HG03060 (cell line): ENCODE results near the gene NYNRIN.

Experiments used
- ATAC-seq: cut with Tn5 transposase; IDR thresholded peaks from one replicate; pipeline ENCODE4 v1.9.1; 2021; ENCODE audit warnings: low read depth, moderate number of reproducible peaks; ENCODE audit not compliant: unreplicated experiment

Gene NYNRIN

DNA sequence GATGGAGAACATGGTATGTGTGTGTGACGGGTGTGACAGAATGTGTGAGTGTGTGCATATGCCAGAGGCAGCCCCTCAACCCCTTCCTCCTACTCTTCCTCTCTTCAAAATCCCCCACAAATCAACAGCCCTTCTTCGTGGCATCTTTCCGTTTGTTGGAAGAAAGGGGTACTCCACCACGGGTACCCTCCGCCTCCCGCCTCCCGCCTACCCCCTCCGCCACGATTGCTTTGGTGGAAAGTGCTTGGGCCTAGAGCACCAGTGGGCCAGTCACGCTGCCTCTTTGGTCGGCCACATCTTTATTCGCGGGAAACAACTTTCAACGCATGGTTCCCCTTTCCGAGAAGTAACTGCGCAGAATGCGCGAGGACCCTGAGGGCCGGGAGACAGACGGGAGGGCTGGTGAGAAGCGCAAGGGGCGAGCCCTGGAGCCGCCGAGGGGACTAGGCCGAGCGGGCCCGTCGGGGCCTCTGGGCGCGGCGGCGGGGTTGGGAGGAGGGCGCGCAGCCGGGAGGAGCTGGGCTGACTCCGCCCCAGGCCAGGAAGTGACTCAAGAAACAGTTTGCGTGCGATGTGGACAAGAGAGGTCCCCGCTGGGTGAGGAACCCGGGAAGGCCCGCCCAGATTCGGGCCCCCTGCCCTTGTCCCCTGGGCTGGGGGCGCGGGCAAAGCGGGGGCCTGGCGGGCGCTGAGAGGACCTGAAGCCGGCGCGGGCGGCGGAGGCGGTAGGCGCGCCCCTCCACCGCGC, 30.8 kb downstream of the NYNRIN start, which contains the start of the genes CBLN3 and KHNYN:
Gene CBLN3 (minus strand): TSS at position 274 of the 748 bp plus-strand sequence. CDS start 614 bp downstream, outside the sequence.
Gene KHNYN (plus strand): TSS at position 560 of the 748 bp plus-strand sequence. CDS start 777 bp downstream, outside the sequence.
- ATAC-seq: peak; percentile 63

DNA sequence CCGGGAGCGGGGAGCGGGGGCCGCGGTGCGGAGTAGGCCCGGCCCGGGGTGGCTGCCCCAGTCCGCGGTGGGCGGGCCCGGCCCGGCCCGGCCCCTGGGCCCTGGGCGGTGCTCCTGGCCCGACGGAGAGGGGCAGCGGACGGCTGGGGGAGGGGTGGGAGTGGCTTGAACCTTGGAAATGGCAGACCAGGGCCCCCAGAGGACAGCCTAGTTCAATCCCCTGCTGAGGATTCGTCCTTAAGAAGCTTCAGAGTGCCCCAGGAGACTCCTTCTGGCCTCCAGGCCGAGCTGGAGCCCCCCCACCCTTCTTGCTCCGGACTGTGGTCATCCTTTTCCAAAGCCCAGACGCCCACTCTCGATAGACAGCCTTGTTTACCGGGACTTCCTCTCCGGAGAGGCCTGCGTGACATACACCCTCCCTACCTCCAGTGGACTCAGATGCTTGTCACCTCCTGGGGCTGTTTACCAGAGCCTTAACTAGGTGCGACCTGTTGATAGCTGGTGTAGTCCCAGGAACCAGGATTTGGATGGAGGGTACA, 31.4 kb downstream of the NYNRIN start:
- ATAC-seq: peak; percentile 15

DNA sequence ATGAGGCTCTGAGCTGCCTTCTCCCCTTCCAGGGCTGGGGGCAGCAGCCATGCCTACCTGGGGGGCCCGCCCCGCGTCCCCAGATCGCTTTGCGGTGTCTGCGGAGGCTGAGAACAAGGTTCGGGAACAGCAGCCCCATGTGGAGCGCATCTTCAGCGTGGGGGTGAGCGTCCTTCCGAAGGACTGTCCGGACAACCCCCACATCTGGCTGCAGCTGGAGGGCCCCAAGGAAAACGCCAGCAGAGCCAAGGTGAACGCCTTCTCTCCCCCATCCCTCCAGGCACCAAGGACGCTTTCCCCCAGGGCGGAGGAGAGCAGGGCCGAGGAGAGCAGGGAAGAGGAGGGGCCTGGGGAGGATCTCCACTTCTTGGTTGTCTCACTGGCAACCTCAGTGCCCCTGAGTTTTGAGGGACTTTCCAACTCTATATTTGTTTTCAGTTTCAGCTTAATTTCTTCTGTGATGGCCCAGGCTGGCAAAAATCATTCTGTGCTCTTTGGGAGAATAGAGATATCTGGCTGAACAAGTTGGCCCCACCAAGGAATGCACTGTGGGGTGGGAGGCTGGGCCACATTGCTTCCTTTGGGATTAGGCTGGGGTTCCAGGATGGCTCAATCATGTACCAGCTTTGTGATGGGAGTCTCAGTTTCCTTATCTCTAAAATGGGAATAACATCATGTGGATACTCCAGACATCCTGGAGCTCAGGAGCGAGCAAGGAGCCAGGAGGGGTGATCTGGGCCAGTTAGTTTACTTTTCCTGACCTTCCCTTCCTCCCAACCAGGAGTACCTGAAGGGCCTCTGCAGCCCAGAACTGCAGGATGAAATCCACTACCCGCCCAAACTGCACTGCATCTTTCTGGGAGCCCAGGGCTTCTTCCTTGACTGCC, 32.1 kb downstream of the NYNRIN start:
- ATAC-seq: no peak

DNA sequence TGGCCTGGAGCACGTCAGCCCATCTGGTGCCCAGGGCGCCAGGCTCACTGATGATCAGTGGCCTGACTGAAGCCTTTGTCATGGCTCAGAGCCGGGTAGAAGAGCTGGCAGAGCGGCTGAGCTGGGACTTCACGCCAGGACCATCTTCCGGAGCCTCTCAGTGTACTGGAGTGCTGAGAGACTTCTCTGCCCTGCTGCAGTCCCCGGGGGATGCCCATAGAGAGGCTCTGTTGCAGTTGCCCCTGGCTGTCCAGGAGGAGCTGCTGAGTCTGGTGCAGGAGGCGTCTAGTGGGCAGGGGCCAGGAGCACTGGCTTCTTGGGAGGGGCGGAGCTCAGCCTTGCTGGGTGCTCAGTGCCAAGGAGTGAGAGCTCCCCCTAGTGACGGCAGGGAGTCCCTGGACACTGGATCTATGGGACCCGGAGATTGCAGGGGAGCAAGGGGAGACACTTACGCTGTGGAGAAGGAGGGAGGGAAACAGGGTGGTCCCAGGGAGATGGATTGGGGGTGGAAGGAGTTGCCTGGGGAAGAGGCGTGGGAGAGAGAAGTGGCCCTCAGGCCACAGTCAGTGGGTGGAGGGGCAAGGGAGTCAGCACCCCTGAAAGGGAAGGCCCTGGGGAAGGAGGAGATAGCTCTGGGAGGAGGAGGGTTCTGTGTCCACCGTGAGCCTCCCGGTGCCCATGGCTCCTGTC, 32.9 kb downstream of the NYNRIN start:
- ATAC-seq: peak; percentile 45

DNA sequence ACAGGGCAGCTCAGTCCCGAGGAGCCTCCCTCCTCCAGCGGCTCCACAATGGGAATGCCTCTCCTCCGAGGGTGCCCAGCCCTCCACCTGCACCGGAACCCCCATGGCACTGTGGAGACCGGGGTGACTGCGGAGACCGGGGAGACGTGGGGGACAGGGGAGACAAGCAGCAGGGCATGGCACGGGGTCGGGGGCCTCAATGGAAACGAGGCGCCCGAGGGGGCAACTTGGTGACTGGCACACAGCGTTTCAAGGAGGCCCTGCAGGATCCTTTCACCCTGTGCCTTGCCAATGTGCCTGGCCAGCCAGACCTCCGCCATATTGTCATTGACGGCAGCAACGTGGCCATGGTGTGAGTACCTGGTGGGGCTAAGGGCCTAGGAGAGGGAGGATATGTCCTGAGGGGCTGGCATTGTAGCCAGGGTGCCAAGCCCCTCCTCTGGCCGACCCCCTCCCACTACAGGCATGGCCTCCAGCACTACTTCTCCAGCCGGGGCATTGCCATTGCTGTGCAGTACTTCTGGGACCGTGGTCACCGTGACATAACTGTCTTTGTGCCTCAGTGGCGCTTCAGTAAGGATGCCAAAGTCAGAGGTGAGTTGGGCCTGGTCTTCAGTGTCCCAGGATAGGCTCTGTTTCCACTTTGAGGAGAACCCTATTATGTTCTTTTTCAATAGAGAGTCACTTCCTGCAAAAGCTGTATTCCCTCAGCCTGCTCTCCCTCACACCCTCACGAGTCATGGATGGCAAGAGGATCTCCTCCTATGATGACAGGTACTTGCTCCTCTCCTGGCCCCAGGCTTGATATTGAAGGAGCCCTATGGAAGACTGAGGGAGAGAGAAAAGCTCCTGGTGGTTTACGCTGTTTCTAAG, 33.7 kb downstream of the NYNRIN start:
- ATAC-seq: no peak

DNA sequence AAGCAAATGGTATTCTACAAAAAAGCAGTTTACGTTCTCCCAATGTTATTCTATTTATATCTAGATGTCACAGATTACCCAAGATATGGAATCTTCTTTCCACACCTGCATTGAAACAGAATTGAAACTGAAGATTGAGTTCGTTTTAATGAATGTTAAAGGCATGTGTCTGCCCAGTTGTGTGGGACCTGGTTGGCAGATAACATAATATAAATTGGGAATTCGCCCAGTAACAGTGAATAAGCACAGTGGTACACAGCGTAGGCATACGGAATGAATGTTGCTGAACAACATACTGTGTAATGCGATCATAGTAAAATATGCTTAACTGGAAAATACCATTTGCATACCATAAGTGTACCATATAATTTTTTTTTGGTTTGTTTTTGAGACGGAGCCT, 35.2 kb downstream of the NYNRIN start:
- no peak for ATAC-seq

DNA sequence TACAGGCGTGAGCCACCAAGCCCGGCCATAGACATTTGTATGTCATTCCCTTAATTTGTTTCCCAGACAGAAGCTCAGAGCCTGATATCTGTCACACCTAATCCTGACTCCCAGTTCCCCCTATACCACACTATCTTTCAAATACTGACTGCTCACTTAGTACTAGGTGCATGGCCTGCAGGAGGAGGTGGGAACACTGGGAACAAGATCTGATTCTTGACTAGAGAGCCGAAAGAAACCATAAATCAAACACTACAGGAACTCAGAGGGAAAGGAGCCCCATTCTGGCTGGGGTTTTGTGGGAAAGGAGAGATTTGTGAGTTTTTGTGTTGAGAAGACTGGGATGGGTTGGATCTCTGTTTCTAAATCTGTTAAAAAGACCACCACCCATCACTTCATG, 35.9 kb downstream of the NYNRIN start:
- no peak for ATAC-seq

DNA sequence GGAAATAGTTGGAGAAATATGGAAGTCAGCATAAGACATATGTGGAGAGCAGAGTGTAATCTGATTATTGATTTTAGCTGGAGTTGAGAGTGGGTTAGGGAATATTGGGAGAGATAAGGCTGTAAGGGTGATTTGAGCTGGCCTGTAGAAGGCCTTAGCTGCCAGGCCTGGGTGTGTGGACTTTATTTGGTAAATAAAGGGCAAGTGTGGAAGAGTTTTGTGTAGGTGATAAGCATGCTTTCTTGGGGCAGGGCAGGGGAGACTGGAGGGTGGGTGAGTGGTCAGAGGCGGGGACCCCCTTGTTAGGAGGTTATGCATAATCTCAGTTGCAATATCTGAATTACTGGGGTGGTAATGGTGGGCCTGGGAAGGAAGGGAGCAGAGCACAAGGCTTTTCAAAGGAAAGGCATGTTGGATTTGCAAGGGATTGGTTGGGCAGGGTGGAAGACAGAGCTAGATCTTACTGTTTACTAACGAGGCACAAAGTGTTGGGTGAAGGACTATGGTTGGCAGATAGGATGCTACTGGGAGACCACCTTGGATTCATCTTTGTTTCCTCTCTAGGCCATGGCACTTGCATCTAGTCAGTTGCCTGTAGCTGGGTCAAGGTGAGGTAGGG, 36.5 kb downstream of the NYNRIN start:
- ATAC-seq: no peak

DNA sequence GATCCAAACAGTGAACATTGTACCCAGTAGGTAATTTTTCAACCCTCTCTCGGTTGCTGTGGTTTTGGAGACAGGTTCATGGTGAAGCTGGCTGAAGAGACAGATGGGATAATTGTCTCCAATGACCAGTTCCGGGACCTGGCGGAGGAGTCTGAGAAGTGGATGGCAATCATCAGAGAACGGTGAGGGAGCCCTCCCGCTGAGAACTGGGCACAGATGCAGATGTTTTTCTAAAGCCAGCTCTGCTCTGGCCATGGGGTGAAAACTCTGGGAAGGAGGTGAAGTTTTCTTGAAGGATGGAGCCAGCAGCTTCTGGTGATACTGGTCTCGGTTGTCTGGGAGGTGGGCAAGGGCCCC, 37.2 kb downstream of the NYNRIN start:
- no peak for ATAC-seq

DNA sequence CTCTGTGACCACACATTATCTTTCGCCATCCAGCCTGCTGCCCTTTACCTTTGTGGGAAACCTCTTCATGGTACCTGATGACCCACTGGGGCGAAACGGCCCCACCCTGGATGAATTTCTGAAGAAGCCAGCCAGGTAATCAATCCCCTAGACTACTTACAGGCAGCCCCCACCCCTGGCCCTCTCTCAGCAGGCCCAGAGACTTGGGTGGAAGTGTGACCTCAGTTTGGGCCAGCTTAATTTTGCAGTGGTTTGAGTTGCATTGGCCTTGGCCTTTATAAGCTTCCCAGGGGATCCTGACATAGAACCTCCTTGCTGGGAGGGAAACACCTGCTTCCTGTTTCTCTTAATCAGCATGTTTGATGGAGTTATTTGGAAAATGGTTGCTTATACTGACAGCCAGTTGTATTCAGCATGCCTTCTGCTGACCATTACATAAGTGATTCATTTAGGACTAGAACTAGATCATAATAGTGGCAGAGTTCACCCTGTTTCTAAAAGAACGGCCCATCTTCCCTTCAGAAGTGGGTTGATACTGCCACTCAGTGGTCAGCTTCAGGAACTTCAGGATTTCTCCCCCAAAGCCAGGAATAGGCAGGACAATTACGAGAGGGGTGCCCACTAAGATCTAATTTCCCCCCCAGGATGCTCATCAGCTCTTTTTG, 37.7 kb downstream of the NYNRIN start:
- no peak for ATAC-seq

DNA sequence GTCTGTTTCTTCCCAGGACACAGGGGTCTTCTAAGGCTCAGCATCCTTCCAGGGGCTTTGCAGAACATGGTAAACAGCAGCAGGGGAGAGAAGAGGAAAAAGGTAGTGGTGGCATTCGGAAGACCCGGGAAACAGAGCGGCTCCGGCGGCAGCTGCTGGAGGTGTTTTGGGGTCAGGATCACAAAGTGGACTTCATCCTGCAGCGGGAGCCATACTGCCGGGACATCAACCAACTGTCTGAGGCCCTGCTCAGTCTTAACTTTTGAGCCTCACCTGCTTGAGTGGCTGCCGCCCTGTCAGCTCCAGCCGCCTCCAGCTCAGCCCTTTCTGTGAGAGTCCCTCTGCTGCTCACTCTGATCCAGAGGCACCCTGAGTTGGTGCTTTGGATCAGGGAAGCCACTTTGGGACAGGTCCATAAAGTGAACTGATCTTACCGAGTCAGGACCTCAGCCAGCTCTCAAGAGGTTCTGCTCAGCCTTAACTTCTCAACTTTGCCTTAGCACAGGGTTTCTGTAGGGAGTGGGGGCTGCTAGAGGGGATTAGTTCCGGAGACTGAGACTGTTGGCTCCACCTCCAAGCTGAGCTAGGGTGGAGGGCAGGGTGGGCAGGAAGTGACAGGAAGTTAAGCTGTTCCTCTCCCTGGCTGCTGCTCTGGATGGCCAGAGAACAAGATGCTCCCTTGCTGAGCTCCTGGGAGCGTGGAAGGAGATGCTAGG, 38.4 kb downstream of the NYNRIN start:
- ATAC-seq: no peak

DNA sequence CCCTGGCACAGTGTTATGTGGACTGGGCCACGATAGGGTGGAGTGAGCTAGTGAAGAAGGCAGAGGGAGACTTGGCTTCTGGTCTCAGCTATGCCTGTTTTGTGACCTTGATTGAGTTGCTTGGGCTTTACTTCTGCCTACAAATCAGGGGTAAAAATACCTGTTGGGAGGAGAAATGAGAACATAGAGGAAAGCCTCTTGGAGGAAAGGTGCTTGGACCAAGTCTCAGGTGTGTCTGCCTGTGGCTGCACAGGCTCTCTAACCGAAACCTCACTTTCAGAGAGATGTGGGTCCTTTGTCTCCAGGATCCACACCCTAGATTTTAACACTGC, 38.9 kb downstream of the NYNRIN start:
- no peak for ATAC-seq

DNA sequence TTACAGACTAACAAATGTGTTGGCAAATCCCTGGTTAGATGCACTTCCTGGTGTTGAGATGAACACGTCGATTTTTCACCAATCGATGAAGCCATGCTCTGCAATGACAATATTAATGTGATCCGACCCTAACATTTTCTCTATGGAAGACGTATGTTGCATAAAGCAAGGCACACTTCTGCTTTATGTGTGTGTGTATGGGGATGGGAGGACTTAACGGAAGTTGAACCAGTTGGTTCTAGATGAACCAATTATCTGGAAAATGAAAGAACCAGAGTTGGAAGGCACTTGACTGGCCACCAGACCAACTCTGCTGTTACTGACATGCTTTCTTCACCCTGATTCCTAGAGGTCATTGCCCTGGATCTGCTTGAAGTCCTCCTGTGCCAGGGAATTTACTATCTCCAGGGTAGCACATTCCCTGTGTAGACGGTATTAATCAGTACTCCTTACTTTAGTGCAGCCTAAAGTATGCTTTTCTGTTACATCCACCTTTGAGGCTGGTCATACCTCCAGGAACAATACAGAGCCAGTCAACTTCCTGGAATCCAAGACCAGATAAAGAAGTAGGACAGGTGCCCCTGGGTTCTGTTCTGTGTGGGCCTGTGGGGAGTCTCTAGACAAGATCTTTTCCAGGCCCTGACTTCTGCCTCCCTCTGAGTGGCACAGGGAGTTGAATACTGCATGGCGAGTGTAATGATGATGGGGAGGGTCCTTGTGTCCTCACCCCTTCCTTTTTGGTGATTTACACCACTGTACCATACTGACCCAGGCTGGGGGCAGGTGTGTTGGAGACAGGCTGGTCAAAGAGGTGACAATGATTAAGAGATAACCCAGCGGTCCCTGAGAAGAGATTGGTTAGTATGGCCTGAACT, 39.7 kb downstream of the NYNRIN start:
- ATAC-seq: no peak

DNA sequence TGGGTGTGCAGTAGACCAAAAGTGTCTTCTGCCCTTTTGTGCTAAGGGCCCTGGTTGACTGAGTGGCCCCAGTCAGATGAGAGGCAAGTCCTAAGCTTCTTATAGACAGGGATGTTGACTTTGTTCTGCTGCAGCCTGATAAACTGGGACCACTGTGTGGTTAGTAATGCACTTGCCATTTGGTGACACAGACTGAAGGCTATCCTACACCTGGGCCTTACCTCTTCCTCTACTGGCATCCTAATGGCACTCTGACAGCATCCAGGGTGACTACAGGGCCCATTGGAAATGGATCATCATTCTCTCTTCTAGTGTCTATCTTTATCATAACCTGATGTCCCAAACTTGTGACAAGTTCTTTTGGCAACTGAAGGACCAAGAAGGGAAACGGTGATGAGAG, 40.5 kb downstream of the NYNRIN start:
- no peak for ATAC-seq

DNA sequence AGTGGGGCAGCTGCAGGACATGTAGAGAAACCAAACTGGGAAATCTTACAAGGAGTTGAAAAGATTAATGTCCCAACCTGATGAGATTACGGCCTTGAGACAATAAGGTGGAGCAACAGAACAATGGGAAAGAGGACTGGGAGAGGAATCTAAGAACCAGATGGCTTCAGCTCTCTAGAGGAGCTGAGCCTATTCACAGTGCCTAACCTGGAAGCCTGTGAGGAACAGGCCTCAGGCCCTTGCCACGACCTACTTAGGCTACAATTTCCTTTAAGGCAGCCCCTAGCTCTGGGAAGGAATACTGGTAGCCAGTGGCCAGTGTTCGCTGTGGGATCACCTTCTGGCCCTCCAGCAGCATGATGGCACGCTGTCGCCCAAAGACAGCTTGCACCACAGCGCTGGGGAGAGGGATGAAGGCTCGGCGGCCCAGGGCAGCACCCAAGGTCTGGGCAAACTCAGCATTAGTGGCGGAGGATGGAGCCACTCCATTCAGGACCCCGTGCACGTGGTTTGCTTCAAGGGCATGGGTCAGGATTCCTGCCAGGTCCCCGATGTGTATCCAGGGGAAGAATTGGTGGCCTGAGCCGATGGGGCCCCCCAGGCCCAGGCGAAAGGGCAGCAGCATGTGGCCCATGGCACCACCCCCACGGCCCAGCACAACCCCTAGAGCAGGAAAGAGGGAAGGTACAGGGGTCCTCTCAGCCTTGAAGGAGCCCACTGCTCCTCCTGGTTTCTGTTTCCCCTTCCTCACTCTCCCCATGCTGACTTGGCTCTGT, 41.2 kb downstream of the NYNRIN start:
- no peak for ATAC-seq

DNA sequence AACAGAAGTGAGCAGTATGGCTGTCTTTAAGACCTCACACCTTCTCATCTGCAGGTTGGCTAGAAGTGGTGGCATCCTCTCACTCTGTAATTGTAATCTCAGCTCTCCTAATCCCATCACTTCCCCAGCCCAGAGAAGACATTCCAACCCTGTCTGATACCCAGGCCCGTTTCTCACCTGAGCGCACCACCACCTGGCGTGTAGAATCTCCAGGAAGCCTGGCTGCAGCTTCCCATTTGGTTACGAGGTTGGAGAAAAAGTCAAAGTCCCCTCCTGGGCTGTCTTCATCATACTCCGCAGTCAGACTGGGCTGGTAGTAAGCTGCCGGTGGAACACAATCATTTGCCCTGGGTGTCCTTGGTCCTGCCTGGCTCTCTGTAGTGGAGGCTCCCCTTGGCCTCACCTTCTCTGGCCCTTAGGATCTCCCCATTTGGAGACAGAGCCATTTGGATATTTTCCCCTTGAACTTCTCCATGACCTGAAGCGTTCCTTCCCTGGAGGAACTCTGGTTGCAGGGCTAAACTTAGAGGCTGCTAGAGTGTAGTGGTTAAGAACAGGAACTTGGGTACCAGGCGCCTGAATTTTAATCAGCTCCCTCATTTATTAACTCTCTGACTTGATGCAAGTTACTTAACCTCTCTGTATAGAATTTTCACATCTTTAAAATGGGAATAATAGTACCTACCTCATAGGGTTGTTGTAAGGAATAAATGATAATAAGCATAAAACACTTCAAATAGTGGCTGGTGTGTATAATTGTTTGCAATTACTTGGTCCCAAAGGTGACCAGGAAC, 42.0 kb downstream of the NYNRIN start:
- ATAC-seq: no peak
